HL-60 (cell line): ENCODE results near the gene HTR2A.

Source experiments
- DNase-seq, 2 experiments: peaks; one replicate each; pipeline ENCODE4 v3.0.0-alpha.2; 2010 to 2020; ENCODE audit warnings: low read depth in 1 of 2, low spot score in 1 of 2
- H3K27ac ChIP-seq: fragments of 250-450 bp; sonication (Bioruptor Pico); replicated peaks from 2 replicates; pipeline ENCODE4 v1.5.1; 2020; ENCODE audit warnings: mild to moderate bottlenecking, moderate library complexity
- H3K27me3 ChIP-seq: fragments of 250-450 bp; sonication (Bioruptor Pico); 2 replicates; pipeline ENCODE4 v1.5.1; 2021; ENCODE audit warnings: mild to moderate bottlenecking, moderate library complexity; ENCODE audit not compliant: insufficient read depth, poor library complexity, severe bottlenecking
- H3K4me3 ChIP-seq: replicated peaks from 2 replicates; pipeline ENCODE4 v1.5.1; 2011; ENCODE audit warnings: mild to moderate bottlenecking, control low read depth, low read length; ENCODE audit not compliant: insufficient read depth
- CTCF ChIP-seq: IDR thresholded peaks from one replicate; pipeline ENCODE4 v1.5.1; 2011; ENCODE audit warnings: low read length, control low read depth, inconsistent platforms; ENCODE audit not compliant: insufficient read depth
- GABPA ChIP-seq: IDR thresholded peaks from 2 replicates; pipeline ENCODE4 v1.6.1; 2012; ENCODE audit warnings: low read depth
- POLR2AphosphoS5 ChIP-seq: IDR thresholded peaks from 2 replicates; pipeline ENCODE4 v1.6.1; 2012; ENCODE audit warnings: low read depth
- REST ChIP-seq: IDR thresholded peaks from 2 replicates; pipeline ENCODE4 v1.6.1; 2012; ENCODE audit warnings: low read depth; ENCODE audit not compliant: insufficient replicate concordance
- SPI1 ChIP-seq: IDR thresholded peaks from 2 replicates; pipeline ENCODE4 v1.6.1; 2012; ENCODE audit warnings: low read depth, mild to moderate bottlenecking, borderline replicate concordance

Gene HTR2A

GRCh38 chr13:46822551-46822950 lies 74.3 kb downstream of the HTR2A start:
- no peak overlapping the region for H3K27ac ChIP-seq
- DNase-seq: no peak
- TF ChIP-seq GABPA: no peak
- no peak for TF ChIP-seq REST
- no peak for TF ChIP-seq CTCF
- no peak for TF ChIP-seq SPI1
- no peak for TF ChIP-seq POLR2AphosphoS5
- H3K4me3 ChIP-seq: no peak overlapping the region
- no peaks in the 10 kb centered on the region for H3K27me3 ChIP-seq

GRCh38 chr13:46817838-46818476 lies 78.9 kb downstream of the HTR2A start:
- no peaks in the 10 kb centered on the region for H3K27me3 ChIP-seq
- no peak for DNase-seq
- H3K4me3 ChIP-seq: no peak overlapping the region
- TF ChIP-seq CTCF (no peak), REST (no peak), GABPA (no peak), POLR2AphosphoS5 (no peak), SPI1 (no peak)
- H3K27ac ChIP-seq: no peak overlapping the region

GRCh38 chr13:46817095-46817494 lies 79.8 kb downstream of the HTR2A start:
- no peak for DNase-seq
- Histone ChIP-seq H3K4me3 (no peak overlapping the region), H3K27me3 (no peaks in the 10 kb centered on the region)

More at GRCh38 chr13:46817095-46817494, 79.8 kb downstream of the HTR2A start:
- no peak overlapping the region for H3K27ac ChIP-seq
- TF ChIP-seq REST (no peak), POLR2AphosphoS5 (no peak), GABPA (no peak), CTCF (no peak), SPI1 (no peak)
